Stomach (tissue), 4 donors: ENCODE data around the gene NFKBIB.
"Not testable (repeated sequence)": the region's sequence is repeated elsewhere in the genome, so short reads cannot be mapped to it uniquely, and the experiment has no call there.

Experiments
- EP300 ChIP-seq: sonication (generic); formaldehyde crosslinking; IDR thresholded peaks from one replicate; pipeline ENCODE4 v1.6.1; 2017; ENCODE audit warnings: antibody characterized with exemption
- POLR2A ChIP-seq, 4 donors: fragments of 450-650 bp; IDR thresholded peaks; one replicate each; pipeline ENCODE4 v1.6.1; 2016; ENCODE audit warnings: antibody characterized with exemption in 4 of 4, control low read depth in 2 of 4, mild to moderate bottlenecking in 1 of 4, moderate library complexity in 1 of 4
- POLR2AphosphoS5 ChIP-seq, 3 donors: sonication (generic); formaldehyde crosslinking; IDR thresholded peaks; one replicate each; pipeline ENCODE4 v1.6.1; 2016; ENCODE audit warnings: antibody characterized with exemption in 3 of 3
- TF ChIP-seq, protein P1 (sequence below), 7 experiments: fragments of 450-650 bp in 4 of 7; fragments of 200-600 bp in 3 of 7; sonication (generic) in 3 of 7; IDR thresholded peaks; one replicate each; pipeline ENCODE4 v1.5.1; 2016 to 2019; ENCODE audit warnings: antibody characterized with exemption in 7 of 7, control low read depth in 2 of 7, mild to moderate bottlenecking in 1 of 7

- TF ChIP-seq POLR2A (IDR thresholded peaks at IDR 0.05); EP300; POLR2AphosphoS5 (IDR thresholded peaks at IDR 0.05): not testable (repeated sequence)
- TF ChIP-seq, protein P1, sequence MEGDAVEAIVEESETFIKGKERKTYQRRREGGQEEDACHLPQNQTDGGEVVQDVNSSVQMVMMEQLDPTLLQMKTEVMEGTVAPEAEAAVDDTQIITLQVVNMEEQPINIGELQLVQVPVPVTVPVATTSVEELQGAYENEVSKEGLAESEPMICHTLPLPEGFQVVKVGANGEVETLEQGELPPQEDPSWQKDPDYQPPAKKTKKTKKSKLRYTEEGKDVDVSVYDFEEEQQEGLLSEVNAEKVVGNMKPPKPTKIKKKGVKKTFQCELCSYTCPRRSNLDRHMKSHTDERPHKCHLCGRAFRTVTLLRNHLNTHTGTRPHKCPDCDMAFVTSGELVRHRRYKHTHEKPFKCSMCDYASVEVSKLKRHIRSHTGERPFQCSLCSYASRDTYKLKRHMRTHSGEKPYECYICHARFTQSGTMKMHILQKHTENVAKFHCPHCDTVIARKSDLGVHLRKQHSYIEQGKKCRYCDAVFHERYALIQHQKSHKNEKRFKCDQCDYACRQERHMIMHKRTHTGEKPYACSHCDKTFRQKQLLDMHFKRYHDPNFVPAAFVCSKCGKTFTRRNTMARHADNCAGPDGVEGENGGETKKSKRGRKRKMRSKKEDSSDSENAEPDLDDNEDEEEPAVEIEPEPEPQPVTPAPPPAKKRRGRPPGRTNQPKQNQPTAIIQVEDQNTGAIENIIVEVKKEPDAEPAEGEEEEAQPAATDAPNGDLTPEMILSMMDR (IDR thresholded peaks at IDR 0.05), result not testable (repeated sequence)
Observed at GRCh38 chr19:38873400-38873799, 26.4 kb upstream of the NFKBIB start.
